Activated CD4-positive, alpha-beta T cell treated with anti-CD3 and anti-CD28 coated beads, Interleukin-2, Interleukin-6, amounts not matched to agents 100 ng/mL and 50 ng/mL, durations not matched to agents 16 hours and 8 hours (primary cell): ENCODE results near the gene UXS1.
"Not testable (repeated sequence)": the region's sequence is repeated elsewhere in the genome, so short reads cannot be mapped to it uniquely, and the experiment has no call there.

Source experiments
- DNase-seq: peaks from one replicate; pipeline ENCODE4 v3.0.0-alpha.2; 2020

UXS1 gene

GRCh38 chr2:106159866-106160785 lies 34.0 kb downstream of the UXS1 start:
- peak; percentile 79 for DNase-seq

GRCh38 chr2:106158871-106159270 lies 35.2 kb downstream of the UXS1 start:
- DNase-seq: peak; percentile 39

GRCh38 chr2:106158131-106158530 lies 36.0 kb downstream of the UXS1 start:
- no peak for DNase-seq

GRCh38 chr2:106157416-106157815 lies 36.7 kb downstream of the UXS1 start:
- DNase-seq: no peak

DNA sequence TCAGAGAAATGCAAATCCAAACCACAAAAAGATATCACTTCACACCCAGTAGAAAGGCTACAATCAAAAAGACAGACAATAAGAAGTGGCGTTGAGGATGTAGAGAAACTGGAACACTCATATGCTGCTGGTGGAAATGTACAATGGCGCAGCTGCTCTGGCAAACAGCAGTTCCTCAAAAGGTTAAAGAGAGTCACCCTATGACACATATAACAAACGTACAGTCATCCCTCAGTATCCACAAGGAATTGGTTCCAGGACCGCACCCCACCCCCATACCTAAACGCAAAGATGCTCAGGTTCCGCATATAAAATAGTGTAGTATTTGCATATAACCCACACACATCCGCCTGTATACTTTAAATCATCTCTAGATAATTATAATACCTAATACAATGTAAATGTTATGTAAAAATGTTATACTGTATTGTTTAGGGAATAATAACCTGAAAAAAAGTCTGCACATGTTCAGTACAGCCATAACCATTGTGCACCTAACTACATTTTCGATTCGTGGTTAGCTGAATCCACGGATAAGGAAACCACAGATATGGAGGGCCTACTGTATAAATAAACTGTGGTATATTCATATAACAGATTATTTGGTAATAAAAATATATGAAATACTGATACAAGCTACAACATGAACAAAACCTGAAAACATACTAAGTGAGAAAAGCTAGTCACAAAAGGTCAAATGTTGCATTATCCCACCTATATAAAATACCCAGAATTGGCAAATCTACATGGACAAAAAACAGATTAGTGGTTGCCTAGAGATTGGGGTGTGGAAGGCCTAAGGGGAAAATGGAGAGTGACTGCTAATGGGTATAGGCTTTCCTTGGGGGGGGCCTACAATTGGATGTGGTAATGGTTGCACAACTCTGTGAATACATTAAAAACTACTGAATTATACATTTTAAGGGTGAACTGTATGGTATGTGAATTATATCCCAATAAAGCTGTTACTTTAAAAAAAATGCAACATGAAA lies 37.5 kb downstream of the UXS1 start:
- no peak for DNase-seq

DNA sequence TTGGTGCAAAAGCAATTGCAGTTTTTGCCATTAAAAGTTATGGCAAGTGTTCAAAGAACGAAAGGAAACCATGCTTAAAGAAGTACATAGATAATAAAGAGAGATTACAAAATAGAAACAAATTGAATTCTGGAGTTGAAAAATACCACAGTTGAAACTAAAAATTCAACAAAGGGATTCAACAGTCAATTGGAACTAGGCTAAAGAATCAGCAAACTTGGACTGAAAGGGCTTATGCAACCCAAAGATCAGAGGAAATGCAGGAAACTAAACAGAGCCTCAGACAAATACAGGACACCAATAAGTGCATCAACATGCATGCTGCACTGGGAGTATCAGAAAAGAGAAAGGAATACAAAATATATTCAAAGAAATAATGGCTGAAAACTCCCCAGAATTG lies 40.3 kb downstream of the UXS1 start:
- DNase-seq: no peak

DNA sequence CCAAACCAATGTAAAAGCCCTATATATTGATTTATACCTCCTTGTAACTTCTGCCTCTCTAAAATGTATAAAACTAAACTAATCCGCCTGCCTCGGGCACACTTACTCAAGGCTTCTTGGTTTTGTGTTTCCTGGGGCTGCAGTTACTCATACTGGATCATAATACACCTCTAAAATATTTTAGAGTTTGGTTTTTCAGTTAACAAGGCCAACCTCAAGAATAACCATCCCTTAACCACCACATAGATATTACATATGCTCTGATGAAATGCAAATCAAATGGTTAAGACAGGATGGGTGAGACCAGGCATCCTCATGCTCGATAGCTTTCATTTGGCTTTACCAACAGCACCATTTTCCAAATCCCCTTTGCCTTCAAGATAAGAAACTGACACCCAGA lies 46.4 kb downstream of the UXS1 start:
- peak; percentile 55 for DNase-seq

DNA sequence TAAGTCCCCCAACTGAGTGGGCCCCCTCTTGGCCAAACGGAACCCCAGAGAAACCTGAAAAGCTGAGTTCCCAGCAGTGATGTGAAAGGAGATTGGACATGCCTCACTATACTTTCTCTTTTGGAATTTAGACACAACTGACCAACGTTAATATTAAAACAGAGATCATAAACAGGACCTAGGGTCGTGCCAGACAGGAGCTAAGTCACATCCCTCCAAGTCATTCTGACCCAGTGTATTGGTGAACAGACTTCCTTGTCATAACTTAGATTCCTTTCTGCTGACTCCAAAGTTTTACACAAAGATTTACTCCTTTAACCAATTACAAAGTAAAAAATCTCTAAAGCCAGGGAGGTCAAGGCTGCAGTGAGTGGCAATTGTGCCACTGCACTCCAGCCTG lies 46.9 kb downstream of the UXS1 start:
- DNase-seq: no peak

GRCh38 chr2:106144621-106145331 lies 49.3 kb downstream of the UXS1 start:
- DNase-seq: peak; percentile 68

DNA sequence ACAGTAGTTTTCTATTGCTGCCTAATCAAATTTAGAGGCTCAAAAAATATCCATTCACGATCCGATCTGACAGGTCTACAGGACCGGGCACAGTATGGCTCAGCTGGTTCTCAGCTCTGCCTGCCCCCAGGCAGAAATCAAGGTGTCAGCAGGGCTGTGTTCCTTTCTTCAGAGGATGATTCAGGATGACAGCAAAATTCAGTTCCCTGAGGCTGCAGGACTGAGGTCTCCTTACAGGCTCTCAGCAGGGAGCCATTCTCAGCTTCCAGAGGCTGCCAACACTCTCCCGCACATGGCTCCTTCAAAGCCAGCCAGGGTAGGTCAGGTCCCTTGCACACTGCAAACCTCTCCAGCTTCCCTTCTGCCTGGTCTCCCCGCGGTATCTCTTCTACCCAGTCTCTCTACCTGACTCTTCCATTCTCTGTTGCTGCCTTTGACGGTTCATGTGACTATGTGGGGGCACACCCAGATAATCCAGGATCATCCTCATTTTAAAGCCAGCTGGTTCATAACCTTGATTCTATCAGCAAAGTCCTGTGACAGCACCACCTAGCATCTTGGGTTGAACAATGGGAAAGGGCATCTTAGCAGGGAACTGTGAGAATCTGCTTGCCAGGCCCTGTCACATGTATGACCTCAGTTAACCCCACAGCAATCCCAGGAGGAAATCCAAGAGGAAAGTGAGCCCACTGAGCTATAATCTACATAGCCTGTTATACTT lies 50.4 kb downstream of the UXS1 start:
- no peak for DNase-seq

DNA sequence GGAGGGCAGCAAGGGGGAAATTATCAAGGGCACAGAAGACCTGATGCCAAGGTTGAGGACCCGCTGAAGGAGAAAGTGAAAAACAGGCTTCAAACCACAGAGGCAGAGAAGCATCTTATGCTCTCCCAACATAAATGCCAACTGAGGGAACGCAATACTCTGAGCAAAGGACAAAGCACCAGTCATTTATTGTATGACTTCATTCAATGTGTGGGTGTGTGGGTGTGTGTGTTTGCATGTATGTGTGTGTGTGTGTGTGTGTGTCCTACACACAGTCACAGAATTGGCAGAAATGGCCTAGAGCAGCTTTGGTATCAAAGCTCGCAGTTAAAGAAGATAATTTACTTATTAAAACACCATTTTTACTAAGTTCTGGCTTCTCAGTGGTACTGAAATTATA lies 51.4 kb downstream of the UXS1 start:
- DNase-seq: no peak

GRCh38 chr2:106140913-106141312 lies 53.2 kb downstream of the UXS1 start:
- no peak for DNase-seq

- no peak for DNase-seq
Measured at GRCh38 chr2:106140113-106140512, 54.0 kb downstream of the UXS1 start.

GRCh38 chr2:106139238-106139935 lies 54.7 kb downstream of the UXS1 start:
- DNase-seq: no peak

GRCh38 chr2:106138543-106139237 lies 55.4 kb downstream of the UXS1 start:
- no peak for DNase-seq

- DNase-seq: no peak
Measured at GRCh38 chr2:106137731-106138521, 56.2 kb downstream of the UXS1 start.

DNA sequence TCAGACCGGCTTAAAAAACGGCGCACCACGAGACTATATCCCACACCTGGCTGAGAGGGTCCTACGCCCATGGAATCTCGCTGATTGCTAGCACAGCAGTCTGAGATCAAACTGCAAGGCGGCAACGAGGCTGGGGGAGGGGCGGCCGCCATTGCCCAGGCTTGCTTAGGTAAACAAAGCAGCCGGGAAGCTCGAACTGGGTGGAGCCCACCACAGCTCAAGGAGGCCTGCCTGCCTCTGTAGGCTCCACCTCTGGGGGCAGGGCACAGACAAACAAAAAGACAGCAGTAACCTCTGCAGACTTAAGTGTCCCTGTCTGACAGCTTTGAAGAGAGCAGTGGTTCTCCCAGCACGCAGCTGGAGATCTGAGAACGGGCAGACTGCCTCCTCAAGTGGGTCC lies 62.9 kb downstream of the UXS1 start:
- DNase-seq: not testable (repeated sequence)

- DNase-seq: no peak
Measured at GRCh38 chr2:106130251-106130998, 63.7 kb downstream of the UXS1 start.

- DNase-seq: no peak
Measured at GRCh38 chr2:106129592-106129991, 64.5 kb downstream of the UXS1 start.
